Measurements from ENCODE around the gene TOB1.
"Not testable (repeated sequence)": the region's sequence is repeated elsewhere in the genome, so short reads cannot be mapped to it uniquely, and the experiment has no call there.

DNA sequence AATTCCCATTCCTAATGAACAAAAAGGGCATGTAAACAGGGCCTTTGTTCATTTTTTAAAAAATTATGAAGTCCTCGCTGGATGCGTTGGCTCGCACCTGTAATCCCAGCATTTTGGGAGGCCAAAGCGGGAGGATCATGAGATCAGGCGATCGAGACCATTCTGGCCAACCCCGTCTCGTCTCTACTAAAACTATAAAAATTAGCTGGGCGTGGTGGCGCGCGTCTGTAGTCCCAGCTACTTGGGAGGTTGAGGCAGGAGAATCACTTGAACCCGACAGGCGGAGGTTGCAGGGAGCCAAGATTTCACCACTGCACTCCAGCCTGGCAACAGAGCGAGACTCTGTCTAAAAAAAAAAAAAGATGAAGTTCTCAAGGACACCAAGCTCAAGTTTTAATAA is 6.4 kb downstream of the TOB1 start:
- TF ChIP-seq POLR2A (IDR thresholded peaks at IDR 0.05; ENCODE audit: low read length); GATA1 (IDR thresholded peaks at IDR 0.05; ENCODE audit: low read depth, low read length): not testable (repeated sequence)
